Gastrocnemius medialis (tissue), 4 donors: ENCODE results near the gene TMCO4.
"Not testable (repeated sequence)": the region's sequence is repeated elsewhere in the genome, so short reads cannot be mapped to it uniquely, and the experiment has no call there.

Source experiments
- CTCF ChIP-seq, 5 experiments: fragments of 450-650 bp in 3 of 5; fragments of 200-600 bp in 2 of 5; sonication (generic) in 2 of 5; IDR thresholded peaks in 4 of 5; conservative IDR thresholded peaks in 1 of 5; 1 replicate in 4 of 5; 2 replicates in 1 of 5; pipeline ENCODE4 v1.5.1; 2016 to 2019; ENCODE audit warnings: antibody characterized with exemption in 5 of 5, mild to moderate bottlenecking in 3 of 5, moderate library complexity in 3 of 5
- POLR2A ChIP-seq, 2 donors: fragments of 450-650 bp; IDR thresholded peaks; one replicate each; pipeline ENCODE4 v1.6.1; 2017; ENCODE audit warnings: antibody characterized with exemption in 2 of 2, mild to moderate bottlenecking in 2 of 2, moderate library complexity in 2 of 2

DNA sequence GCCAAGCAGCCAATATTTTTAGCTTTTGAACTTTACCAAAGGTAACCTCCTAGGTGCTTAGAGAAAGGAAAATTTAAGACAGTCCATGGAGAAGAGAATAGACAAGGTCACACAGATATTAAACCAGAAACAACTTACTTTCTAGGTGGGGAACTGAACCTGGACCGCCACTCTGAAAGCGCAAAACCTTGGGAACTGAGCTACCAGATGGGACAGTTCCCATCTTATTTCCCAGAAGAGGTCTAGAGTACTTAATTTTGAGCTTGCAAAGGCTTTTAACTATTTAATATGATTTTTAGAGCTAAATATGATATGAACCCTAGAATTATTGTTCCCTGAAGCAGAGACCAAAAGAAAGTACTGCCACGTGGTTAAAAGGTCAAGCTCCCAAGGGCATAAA lies 49.6 kb upstream of the TMCO4 start:
- not testable (repeated sequence) for TF ChIP-seq CTCF (IDR thresholded peaks at IDR 0.05 in 4 of 5, conservative IDR thresholded peaks at IDR 0.05 in 1 of 5); POLR2A (IDR thresholded peaks at IDR 0.05)
